NK-92 (cell line): ENCODE measurements around the gene FSIP1.

ENCODE experiments used
- DNase-seq: peaks from one replicate; lab custom pipeline; 2025; ENCODE audit not compliant: unreplicated experiment; lab: John Stamatoyannopoulos, UW

The FSIP1 gene

GRCh38 chr15:39623529-39623931 lies 159.1 kb downstream of the FSIP1 start:
- no peak for DNase-seq

GRCh38 chr15:39622660-39623516 lies 159.8 kb downstream of the FSIP1 start:
- DNase-seq, result no peak

- DNase-seq, result no peak
These were observed 160.7 kb downstream of the FSIP1 start for GRCh38 chr15:39621976-39622375.

DNA sequence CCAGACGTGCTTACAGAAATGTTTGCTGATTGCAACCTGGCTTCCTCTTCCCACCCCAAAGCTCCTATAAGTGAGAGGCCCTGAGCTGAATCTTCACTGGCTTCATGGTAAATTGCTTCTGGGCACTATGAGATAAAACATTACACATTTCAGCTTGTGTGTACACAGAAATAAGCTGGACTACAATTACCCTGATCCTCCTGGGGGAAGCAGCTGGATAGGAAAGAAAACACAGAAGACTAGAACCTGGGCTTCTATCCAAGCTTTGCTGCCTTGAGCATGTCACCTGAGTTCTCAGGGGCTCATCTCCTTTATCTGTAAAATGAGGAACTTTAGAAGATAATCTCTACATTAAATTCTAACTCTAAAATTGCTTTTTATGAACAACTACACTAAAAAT lies 161.4 kb downstream of the FSIP1 start:
- DNase-seq, result no peak

DNA sequence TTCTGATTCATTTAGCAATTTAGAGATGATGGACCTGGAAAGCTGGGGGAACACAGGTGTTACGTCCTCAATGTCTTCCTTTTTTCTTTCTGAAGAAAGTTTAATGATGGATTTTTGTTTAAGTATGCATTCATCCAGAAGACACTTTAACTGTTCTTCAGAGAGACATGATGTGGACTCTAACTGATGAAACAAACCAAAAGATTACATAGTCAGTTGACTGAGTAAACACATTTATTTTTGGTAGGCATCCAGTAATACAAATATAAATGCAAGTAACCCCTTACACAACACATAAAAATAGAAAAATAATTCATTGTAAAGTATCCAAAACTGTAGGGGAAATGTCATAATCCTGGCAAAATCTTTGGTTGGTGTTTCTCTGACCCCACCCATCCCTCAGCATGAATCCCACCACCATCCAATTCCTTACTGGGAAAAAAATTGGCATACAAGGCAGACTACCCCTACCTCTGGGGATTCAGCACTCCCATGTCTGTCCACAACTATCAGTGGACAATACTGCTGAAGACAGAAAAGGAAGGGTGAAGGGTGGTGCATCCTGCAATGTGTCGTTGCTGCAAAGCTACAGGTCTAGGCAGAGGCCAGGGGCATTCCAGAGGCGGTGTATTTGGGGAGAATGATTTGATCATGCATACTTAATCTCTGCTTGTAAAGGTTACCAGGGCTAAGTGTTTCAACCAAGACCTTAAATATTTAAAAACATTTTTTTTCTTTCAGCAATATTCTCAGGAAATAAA lies 164.4 kb downstream of the FSIP1 start:
- DNase-seq, result no peak

DNA sequence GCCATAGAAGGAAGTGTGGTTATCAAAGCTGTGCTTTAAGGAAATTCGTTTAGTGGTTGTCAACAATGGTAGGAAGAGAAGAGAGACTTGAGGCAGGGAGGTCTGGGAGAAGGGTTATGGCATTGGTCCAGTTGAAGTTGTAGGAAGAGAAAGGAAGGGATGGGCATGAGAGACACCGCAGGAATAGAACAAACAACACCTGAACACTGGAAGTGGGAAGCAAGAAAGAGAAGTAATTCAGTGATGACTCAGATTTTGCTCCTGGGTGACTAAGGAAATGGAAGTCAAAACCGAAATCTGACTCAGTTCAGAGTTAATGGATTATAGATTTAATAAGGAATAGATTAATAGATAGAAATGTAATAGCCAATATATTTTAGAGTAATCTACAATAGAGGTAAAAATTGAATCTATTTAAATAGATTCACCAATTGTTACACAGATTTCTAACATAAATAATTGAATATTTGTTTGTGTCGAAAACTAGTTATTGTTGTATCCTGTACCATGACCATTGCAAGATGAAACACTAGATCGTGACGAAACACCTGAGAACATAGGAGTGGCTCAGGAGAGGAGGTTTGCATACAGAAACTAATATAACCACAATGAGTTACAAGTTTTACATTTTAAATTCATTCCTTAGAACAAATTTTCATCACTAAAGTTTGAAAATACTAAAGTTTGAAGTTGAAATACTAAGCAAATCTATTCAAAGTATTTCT lies 165.7 kb downstream of the FSIP1 start:
- no peak for DNase-seq

- DNase-seq, result no peak
These were observed 168.8 kb downstream of the FSIP1 start for GRCh38 chr15:39613861-39614260.

GRCh38 chr15:39613271-39613670 lies 169.4 kb downstream of the FSIP1 start:
- no peak for DNase-seq

DNA sequence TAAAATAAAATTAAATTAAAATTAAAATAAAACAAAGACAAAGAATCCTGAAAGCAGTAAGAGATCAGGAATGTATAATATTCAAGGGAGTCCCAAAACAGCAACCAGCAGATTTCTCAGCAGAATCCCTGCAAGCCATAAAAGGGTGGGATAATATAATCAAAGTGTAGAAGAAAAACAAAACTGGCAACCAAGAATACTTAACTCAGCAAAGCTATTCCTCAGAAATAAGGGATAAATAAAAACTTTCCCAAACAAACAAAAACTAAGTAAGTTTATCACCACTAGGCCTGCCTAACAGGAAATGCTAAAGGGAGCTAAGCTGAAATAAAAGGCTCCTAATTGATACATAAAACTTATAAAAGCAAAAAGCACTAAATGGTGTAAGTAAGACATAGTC lies 172.0 kb downstream of the FSIP1 start:
- DNase-seq, result no peak

GRCh38 chr15:39609166-39609916 lies 173.3 kb downstream of the FSIP1 start:
- no peak for DNase-seq

GRCh38 chr15:39608185-39609139 lies 174.2 kb downstream of the FSIP1 start:
- DNase-seq, result no peak

DNA sequence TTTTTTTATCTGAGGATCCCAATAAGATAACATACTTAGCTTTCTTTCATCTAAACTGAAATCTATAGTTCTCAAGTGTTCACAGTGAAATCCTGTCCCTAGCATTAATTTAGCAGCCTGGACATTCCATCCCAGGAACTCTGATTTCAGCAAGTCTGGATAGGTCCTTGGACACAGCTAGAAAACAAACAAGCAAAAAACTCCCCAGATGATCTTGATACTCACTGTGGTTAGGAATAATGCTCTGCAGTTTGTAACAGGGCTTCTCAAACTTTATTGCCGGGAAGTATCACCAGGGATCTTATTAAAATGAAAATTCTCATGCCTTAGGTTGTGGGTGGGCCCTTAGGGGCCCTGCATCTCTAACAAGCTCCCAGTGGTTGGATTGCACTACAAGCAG lies 177.5 kb downstream of the FSIP1 start:
- no peak for DNase-seq

DNA sequence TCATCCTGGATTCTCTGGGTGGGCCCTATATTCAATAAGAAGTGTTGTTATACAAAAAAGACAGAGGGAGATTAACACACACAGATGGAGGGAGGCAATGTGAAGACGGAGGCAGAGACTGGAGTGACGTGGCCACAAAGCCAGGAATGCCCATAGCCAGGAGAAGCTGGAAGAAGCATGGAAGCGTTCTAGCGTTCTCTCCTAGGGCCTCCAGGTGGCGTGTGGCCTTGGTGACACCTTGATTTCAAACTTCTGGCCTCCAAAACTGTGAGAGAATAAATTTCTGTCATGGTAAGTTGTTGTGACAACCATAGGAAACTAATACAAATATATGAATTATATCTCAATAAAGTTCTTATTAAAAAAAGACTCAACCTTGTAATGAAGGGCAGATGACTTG lies 180.5 kb downstream of the FSIP1 start:
- no peak for DNase-seq

GRCh38 chr15:39599871-39600270 lies 182.8 kb downstream of the FSIP1 start:
- no peak for DNase-seq

DNA sequence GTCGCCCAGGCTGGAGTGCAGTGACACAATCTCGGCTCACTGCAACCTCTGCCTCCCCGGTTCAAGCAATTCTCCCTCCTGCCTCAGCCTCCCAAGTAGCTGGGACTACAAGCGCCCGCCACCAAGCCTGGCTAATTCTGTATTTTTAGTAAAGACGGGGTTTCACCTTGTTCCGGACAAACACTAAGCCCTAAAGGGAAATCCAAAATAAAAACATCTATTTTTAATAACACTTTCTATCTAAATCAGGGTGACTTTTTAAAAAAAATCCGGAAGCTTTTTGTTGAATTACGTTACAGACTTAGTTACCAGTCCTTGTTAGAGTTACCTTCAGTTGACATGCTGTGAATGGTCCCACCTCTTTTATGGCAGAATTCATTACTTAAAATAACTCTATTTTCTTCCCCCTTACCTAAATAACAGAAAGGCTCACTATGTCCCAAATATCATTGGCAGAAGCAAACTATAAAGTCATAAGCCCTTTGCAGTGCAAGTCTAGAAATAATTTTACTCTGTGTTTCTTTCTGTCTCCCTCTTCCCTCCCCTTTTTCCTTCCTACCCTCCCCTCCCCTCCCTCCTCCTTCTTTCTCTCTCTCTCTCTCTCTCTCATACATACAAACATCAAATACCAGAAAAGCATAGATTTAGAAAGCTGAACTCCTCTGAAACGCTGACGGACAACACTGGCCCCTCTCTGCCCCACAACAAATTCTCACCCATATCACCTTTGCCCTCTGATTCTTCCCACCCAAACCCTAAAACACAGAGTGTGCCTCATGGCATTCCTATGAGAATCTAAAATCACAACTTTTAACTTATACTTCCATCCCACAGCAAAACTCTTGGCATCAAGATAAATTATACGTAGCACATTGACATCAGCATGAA lies 183.4 kb downstream of the FSIP1 start:
- no peak for DNase-seq

DNA sequence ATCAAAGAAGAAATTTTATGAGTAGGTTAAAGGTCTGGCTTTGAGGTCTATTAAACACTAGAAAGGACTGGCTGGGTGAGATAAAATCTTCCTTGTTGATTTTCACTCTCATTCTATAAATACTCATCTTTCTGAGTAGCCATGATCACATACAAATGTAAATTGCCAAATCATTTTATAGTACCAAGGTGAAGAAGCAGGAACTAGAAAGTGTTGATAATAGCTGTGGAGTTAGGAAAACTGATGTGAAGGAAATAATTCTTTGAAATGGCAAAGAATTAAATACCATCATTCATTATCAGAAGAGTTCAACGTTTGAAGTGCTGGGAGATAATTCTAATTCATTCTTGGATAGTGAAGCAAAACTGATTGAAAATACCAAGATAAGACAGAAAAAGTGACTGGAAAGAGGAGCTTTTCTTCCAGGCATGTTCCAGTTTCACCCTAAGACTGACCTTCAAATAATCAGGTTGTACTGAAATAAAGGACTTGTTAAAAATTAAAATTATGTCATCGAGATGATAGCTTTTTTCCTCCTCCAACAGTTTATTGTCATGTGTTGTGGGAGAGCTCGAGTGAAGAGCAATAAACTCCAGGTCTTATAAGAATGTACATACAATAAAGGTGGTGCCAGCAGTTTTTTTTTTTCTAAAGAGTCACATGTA lies 184.3 kb downstream of the FSIP1 start:
- no peak for DNase-seq

- DNase-seq, result no peak
These were observed 184.9 kb downstream of the FSIP1 start for GRCh38 chr15:39597751-39598185.

DNA sequence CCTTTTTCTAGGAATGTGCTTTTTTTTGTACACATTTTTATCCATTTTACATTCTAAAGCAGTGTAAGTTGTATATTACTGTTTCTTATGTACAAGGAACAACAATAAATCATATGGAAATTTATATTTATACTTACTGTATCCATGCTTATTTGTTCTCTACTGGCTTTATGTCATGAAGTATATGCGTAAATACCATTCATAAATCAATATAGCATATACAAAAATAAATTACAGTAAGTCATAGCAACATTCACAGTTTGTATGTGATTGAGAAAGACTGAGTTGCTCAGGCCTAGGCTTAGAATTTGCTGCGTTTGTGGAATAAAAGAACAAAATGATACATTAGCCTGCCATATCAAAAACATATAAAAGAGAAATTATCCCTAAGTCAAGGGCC lies 185.3 kb downstream of the FSIP1 start:
- no peak for DNase-seq
